MCF 10A (cell line): ENCODE measurements around the gene GRAMD1A. TPM values are rescaled to one million over a fixed set of nuclear protein-coding genes. Genes with fewer than 3 reads are reported as not detected.

ENCODE experiments used
- BruUV-seq: library from RNA; stranded (reverse); fragments of 400-500 nt; replicated peaks from 2 replicates; lab custom pipeline; 2021; lab: Mats Ljungman, UMichigan
- CTCF ChIA-PET: fragments of 300-600 bp; sonication (Branson Sonifier 250); formaldehyde crosslinking; extraction: SDS; loops from one replicate; lab custom pipeline; 2021; ENCODE audit warnings: antibody characterized with exemption, inconsistent platforms; lab: Yijun Ruan, JAX
- POLR2A ChIA-PET: fragments of 300-600, 350-650 bp; sonication (Branson Sonifier 250); formaldehyde crosslinking; extraction: SDS; loops from one replicate; lab custom pipeline; 2020; ENCODE audit warnings: antibody characterized with exemption, inconsistent platforms; lab: Yijun Ruan, JAX
- DNase-seq: peaks from one replicate; pipeline ENCODE4 v3.0.0-alpha.2; 2018; ENCODE audit not compliant: unreplicated experiment
- H3K27ac Mint-ChIP-seq: one replicate; pipeline ENCODE4 v1.8.0; 2022; ENCODE audit warnings: mild to moderate bottlenecking, low read depth, mixed read lengths; ENCODE audit not compliant: unreplicated experiment
- H3K27me3 Mint-ChIP-seq: one replicate; pipeline ENCODE4 v1.8.0; 2022; ENCODE audit warnings: mixed read lengths; ENCODE audit not compliant: insufficient read depth, unreplicated experiment
- H3K36me3 Mint-ChIP-seq: one replicate; pipeline ENCODE4 v1.8.0; 2022; ENCODE audit warnings: mild to moderate bottlenecking, moderate library complexity, mixed read lengths; ENCODE audit not compliant: insufficient read depth, unreplicated experiment
- H3K4me1 Mint-ChIP-seq: one replicate; pipeline ENCODE4 v1.8.0; 2022; ENCODE audit warnings: mixed read lengths; ENCODE audit not compliant: insufficient read depth, unreplicated experiment
- H3K4me3 Mint-ChIP-seq: one replicate; pipeline ENCODE4 v1.8.0; 2022; ENCODE audit warnings: mild to moderate bottlenecking, moderate library complexity, mixed read lengths; ENCODE audit not compliant: unreplicated experiment
- H3K9me3 Mint-ChIP-seq: one replicate; pipeline ENCODE4 v1.8.0; 2022; ENCODE audit warnings: mixed read lengths; ENCODE audit not compliant: unreplicated experiment
- intact Hi-C: fragments of 100-400 bp; cut with micrococcal nuclease; formaldehyde crosslinking; loops from 2 replicates; pipeline ENCODE4 v1.14.1; 2022
- total RNA-seq: library from RNA; stranded (reverse); gene quantifications from 2 replicates; pipeline ENCODE4 v1.2.3, GENCODE V29; 2022
- TF ChIP-seq, protein P1 (sequence below): fragments of 200-600 bp; IDR thresholded peaks from one replicate; pipeline ENCODE4 v1.8.0; 2022; ENCODE audit warnings: antibody characterized with exemption, mild to moderate bottlenecking; ENCODE audit not compliant: unreplicated experiment

Gene GRAMD1A
- total RNA-seq, 1 experiment from 2014 or later = 48.1 TPM

DNA sequence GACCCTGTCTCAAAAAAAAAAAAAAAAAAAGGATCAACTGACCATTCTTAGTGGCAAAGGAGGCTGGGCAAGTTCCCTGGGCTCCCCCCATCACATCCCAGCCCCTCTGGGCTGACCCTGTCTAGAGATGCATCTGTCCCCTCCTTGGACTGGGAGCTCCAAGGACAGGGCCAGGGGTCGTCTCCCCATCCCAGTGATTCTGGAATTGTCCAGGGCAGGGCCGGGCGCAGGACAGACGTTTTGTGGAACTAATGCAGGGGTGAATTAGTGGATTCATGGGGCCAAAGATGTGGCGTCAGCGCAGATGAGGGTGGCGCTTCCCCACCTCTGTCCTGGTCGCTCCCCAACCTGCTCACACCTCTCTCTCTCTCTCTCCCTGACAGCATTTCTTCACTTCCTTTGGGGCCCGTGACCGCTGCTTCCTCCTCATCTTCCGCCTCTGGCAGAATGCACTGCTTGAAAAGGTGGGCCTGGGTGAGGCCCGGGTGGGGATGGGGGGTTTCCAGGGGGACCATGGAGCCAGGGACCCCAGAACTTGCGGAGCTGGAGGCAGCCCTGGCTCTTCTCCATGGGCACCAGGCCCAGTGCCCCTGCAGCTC is 11.1 kb downstream of the GRAMD1A start:
- intact Hi-C loops = no loop called here
- H3K4me3 Mint-ChIP-seq = no peak overlapping the region

DNA sequence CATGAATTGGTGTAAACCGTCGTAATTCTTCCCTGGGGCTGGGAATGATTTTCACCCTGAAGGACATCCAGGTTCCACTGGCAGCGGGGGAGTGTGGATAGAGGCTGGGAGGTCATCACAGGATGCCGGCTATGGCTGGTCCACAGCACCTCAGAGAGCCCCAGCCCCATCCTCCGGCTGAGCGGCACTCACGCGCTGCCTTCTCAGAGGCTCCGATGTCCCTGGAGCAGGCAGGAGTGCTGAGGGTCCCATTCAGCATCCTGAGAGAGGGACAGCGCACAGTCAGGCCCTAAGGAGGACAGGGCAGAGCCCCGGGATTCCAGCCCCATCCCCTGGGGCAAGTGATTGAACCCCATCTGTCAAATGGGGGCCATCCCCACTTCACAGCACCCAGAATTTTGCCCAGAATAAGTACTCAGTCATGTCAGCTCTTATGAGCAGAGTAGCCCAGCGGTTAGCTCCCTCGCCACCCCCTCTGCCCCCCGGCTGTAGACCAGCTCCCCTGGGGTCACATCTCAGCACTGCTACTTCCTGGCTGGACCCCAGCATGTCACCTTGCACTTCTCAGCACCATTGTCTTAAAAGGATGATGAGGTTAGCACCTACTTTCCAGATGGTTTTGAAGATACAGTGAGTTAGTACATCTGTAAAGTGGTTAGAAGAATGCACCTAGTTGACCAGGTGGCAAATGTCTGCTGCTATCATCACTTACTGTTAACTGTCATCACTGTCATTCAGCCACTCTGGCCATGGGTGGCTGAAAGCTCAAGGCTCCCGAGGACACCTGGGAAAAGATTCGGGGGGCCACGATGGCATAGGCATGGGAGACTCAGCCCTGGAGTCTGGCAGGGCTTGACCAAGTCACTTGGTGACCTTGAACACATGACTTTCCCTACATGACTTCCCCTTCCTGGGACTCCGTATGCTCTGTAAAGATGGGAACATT is 11.9 kb downstream of the GRAMD1A start:
- Mint-ChIP-seq H3K36me3 (peaks cover 53% of the 10 kb centered on the region), H3K4me3 (no peak overlapping the region), H3K27ac (no peak overlapping the region), H3K27me3 (no peaks in the 10 kb centered on the region), H3K9me3 (no peaks in the 10 kb centered on the region), H3K4me1 (no peaks in the 10 kb centered on the region)
- intact Hi-C loops = no loop called here
- BruUV-seq = no TSS peak
- POLR2A ChIA-PET = interaction anchor here (2.7 kb wide), 1 partner anchor 12 kb away, joined by 9 read pairs; the partner anchor contains the start of gene GRAMD1A
- CTCF ChIA-PET = interaction anchor here (0.6 to 4.6 kb wide), 14 partner anchors 11 to 1806 kb away, joined by 3 to 45 read pairs (median 4); no protein-coding TSS in a partner anchor
- no peak for DNase-seq
- TF ChIP-seq, protein P1, sequence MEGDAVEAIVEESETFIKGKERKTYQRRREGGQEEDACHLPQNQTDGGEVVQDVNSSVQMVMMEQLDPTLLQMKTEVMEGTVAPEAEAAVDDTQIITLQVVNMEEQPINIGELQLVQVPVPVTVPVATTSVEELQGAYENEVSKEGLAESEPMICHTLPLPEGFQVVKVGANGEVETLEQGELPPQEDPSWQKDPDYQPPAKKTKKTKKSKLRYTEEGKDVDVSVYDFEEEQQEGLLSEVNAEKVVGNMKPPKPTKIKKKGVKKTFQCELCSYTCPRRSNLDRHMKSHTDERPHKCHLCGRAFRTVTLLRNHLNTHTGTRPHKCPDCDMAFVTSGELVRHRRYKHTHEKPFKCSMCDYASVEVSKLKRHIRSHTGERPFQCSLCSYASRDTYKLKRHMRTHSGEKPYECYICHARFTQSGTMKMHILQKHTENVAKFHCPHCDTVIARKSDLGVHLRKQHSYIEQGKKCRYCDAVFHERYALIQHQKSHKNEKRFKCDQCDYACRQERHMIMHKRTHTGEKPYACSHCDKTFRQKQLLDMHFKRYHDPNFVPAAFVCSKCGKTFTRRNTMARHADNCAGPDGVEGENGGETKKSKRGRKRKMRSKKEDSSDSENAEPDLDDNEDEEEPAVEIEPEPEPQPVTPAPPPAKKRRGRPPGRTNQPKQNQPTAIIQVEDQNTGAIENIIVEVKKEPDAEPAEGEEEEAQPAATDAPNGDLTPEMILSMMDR = no peak

More for the DNA sequence above, 11.1 kb downstream of the GRAMD1A start:
- no peak for DNase-seq
- POLR2A ChIA-PET = interaction anchor here (2.7 kb wide), 1 partner anchor 11 kb away, joined by 9 read pairs; the partner anchor contains the start of gene GRAMD1A
- peaks cover 51% of the 10 kb centered on the region for H3K36me3 Mint-ChIP-seq
- CTCF ChIA-PET = interaction anchor here (0.6 to 4.6 kb wide), 6 partner anchors 10 to 744 kb away, joined by 3 to 45 read pairs (median 3); no protein-coding TSS in a partner anchor
- peaks cover 6% of the 10 kb centered on the region for H3K4me1 Mint-ChIP-seq
- H3K27ac Mint-ChIP-seq = no peak overlapping the region
- BruUV-seq = no TSS peak
- H3K27me3 Mint-ChIP-seq = no peaks in the 10 kb centered on the region
- TF ChIP-seq, protein P1 = no peak
- no peaks in the 10 kb centered on the region for H3K9me3 Mint-ChIP-seq

DNA sequence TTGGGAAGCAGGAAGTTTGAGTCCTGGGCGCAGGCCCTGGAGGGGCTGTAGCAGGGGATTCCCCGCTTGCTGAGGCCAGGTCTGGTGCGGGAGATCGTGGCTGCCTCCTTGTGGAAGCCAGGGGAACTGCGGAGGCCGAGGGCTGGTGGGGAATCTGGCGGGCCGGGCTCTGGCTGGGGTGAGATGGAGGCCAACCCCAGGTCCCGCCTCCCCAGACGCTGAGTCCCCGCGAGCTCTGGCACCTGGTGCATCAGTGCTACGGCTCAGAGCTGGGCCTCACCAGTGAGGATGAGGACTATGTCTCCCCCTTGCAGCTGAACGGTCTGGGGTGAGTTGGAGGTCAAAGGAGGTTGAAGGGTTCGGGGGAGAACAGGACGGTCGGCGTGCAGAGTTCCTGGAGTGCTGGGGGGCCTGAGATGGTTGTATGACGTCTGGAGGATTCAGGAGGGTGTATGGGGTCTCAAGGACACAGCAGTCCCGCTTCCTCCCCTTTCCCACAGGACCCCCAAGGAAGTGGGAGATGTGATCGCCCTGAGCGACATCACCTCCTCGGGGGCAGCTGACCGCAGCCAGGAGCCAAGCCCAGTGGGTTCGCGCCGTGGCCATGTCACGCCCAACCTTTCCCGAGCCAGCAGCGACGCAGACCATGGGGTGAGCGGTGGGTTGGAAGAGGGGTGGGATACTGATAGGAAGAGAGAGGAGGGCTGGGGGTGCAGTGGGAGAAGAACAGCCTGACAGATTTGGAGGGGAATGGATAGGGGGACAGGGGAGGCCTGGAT is 13.1 kb downstream of the GRAMD1A start:
- H3K27ac Mint-ChIP-seq = no peak overlapping the region
- peak; percentile 44 for DNase-seq
- no peak overlapping the region for H3K4me3 Mint-ChIP-seq
- no TSS peak for BruUV-seq
- ChIA-PET CTCF (interaction anchor here (0.7 to 4.6 kb wide), 17 partner anchors 8 to 1807 kb away, joined by 3 to 45 read pairs (median 4); no protein-coding TSS in a partner anchor), POLR2A (interaction anchor here (0.5 to 2.2 kb wide), 3 partner anchors 12 to 41 kb away, joined by 3 to 6 read pairs (median 3); no protein-coding TSS in a partner anchor)
- TF ChIP-seq, protein P1 = peak; percentile 85
- H3K4me1 Mint-ChIP-seq = no peaks in the 10 kb centered on the region
- H3K27me3 Mint-ChIP-seq = no peaks in the 10 kb centered on the region
- no peaks in the 10 kb centered on the region for H3K9me3 Mint-ChIP-seq
- peaks cover 59% of the 10 kb centered on the region for H3K36me3 Mint-ChIP-seq
- intact Hi-C loops = loop anchor here (1.0 kb wide), 1 partner anchor 40 kb away; no protein-coding TSS in a partner anchor
